UCSD-AML1 (cell line): ENCODE data around the gene SRGAP2C.
"Not testable (repeated sequence)": the region's sequence is repeated elsewhere in the genome, so short reads cannot be mapped to it uniquely, and the experiment has no call there.

ENCODE experiments used
- DNase-seq: peaks from one replicate; lab custom pipeline; 2025; ENCODE audit not compliant: unreplicated experiment; lab: John Stamatoyannopoulos, UW

The SRGAP2C gene

GRCh38 chr1:121185140-121185708 lies 449 bp downstream of the SRGAP2C start:
- DNase-seq = not testable (repeated sequence)

GRCh38 chr1:121186191-121186590 lies 1.4 kb downstream of the SRGAP2C start:
- DNase-seq = not testable (repeated sequence)

GRCh38 chr1:121187914-121188313 lies 3.1 kb downstream of the SRGAP2C start:
- DNase-seq = not testable (repeated sequence)

- DNase-seq = not testable (repeated sequence)
Measured at GRCh38 chr1:121192512-121192911, 7.7 kb downstream of the SRGAP2C start.

GRCh38 chr1:121197095-121197882 lies 12.5 kb downstream of the SRGAP2C start:
- not testable (repeated sequence) for DNase-seq

- not testable (repeated sequence) for DNase-seq
Measured at GRCh38 chr1:121199763-121200162, 15.0 kb downstream of the SRGAP2C start.

GRCh38 chr1:121200232-121200631 lies 15.5 kb downstream of the SRGAP2C start:
- not testable (repeated sequence) for DNase-seq

- DNase-seq = not testable (repeated sequence)
Measured at GRCh38 chr1:121200985-121201981, 16.5 kb downstream of the SRGAP2C start.

- not testable (repeated sequence) for DNase-seq
Measured at GRCh38 chr1:121202986-121203385, 18.2 kb downstream of the SRGAP2C start.

- not testable (repeated sequence) for DNase-seq
Measured at GRCh38 chr1:121205786-121206711, 21.3 kb downstream of the SRGAP2C start.

- DNase-seq = not testable (repeated sequence)
Measured at GRCh38 chr1:121207328-121207727, 22.6 kb downstream of the SRGAP2C start.

GRCh38 chr1:121208375-121208774 lies 23.6 kb downstream of the SRGAP2C start:
- not testable (repeated sequence) for DNase-seq

- not testable (repeated sequence) for DNase-seq
Measured at GRCh38 chr1:121210778-121211177, 26.0 kb downstream of the SRGAP2C start.

GRCh38 chr1:121213491-121213890 lies 28.7 kb downstream of the SRGAP2C start:
- peak; percentile 6 for DNase-seq

GRCh38 chr1:121214544-121215156 lies 29.9 kb downstream of the SRGAP2C start:
- DNase-seq = not testable (repeated sequence)

- not testable (repeated sequence) for DNase-seq
Measured at GRCh38 chr1:121215699-121216417, 31.1 kb downstream of the SRGAP2C start.

GRCh38 chr1:121216676-121217075 lies 31.9 kb downstream of the SRGAP2C start:
- not testable (repeated sequence) for DNase-seq

- DNase-seq = not testable (repeated sequence)
Measured at GRCh38 chr1:121221770-121222169, 37.0 kb downstream of the SRGAP2C start.

- DNase-seq = not testable (repeated sequence)
Measured at GRCh38 chr1:121224714-121225113, 39.9 kb downstream of the SRGAP2C start.
